HepG2 (cell line): ENCODE measurements around the gene TBC1D10B. TPM values are rescaled to one million over a fixed set of nuclear protein-coding genes. Genes with fewer than 3 reads are reported as not detected.

Source experiments
- ATAD3A ChIP-seq: sonication (generic); formaldehyde crosslinking; IDR thresholded peaks from 2 replicates; pipeline ENCODE4 v1.4.0; 2020; ENCODE audit warnings: missing genetic modification reagents
- ATM ChIP-seq: fragments of 450-650 bp; IDR thresholded peaks from 2 replicates; pipeline ENCODE4 v1.7.1; 2017; ENCODE audit warnings: mild to moderate bottlenecking, borderline replicate concordance
- CBFB ChIP-seq: sonication (generic); formaldehyde crosslinking; IDR thresholded peaks from 2 replicates; pipeline ENCODE4 v1.4.0; 2020; ENCODE audit warnings: missing genetic modification reagents
- EP300 ChIP-seq, 3 experiments: sonication (generic) in 1 of 3; formaldehyde crosslinking in 1 of 3; IDR thresholded peaks; 2 replicates each; pipeline versions ENCODE4 v1.5.1 to v1.6.1; 2011 to 2020; ENCODE audit warnings: low read depth in 2 of 3, low read length in 2 of 3, borderline replicate concordance in 1 of 3, improper control_type of control experiment in 1 of 3, mild to moderate bottlenecking in 1 of 3, missing genetic modification reagents in 1 of 3, moderate library complexity in 1 of 3
- ESRRA ChIP-seq: sonication (generic); formaldehyde crosslinking; IDR thresholded peaks from 2 replicates; pipeline ENCODE4 v1.5.1; 2020; ENCODE audit warnings: mild to moderate bottlenecking, low read depth, missing genetic modification reagents
- FOXA1 ChIP-seq, 2 experiments: fragments of 450-650 bp in 1 of 2; sonication (generic) in 1 of 2; formaldehyde crosslinking in 1 of 2; IDR thresholded peaks; 2 replicates each; pipeline versions ENCODE4 v1.4.0 to v1.6.1; 2016 to 2020; ENCODE audit warnings: missing genetic modification reagents in 1 of 2
- HDAC2 ChIP-seq: sonication (generic); formaldehyde crosslinking; IDR thresholded peaks from 2 replicates; pipeline ENCODE4 v1.4.0; 2020; ENCODE audit warnings: missing genetic modification reagents
- IRF9 ChIP-seq: sonication (generic); formaldehyde crosslinking; IDR thresholded peaks from 2 replicates; pipeline ENCODE4 v1.8.0; 2022; ENCODE audit warnings: missing genetic modification reagents, mild to moderate bottlenecking, borderline replicate concordance
- NBN ChIP-seq: fragments of 450-650 bp; conservative IDR thresholded peaks from 2 replicates; pipeline ENCODE4 v1.6.1; 2017
- NR2F6 ChIP-seq, 2 experiments: IDR thresholded peaks; 2 replicates each; pipeline ENCODE4 v1.6.1; 2016; ENCODE audit warnings: antibody characterized with exemption in 1 of 2, mild to moderate bottlenecking in 1 of 2
- PHF21A ChIP-seq: sonication (generic); formaldehyde crosslinking; IDR thresholded peaks from 2 replicates; pipeline ENCODE4 v1.5.0; 2020; ENCODE audit warnings: mild to moderate bottlenecking, missing genetic modification reagents
- PITX1 ChIP-seq: sonication (generic); formaldehyde crosslinking; IDR thresholded peaks from 2 replicates; pipeline ENCODE4 v1.5.1; 2020; ENCODE audit warnings: mild to moderate bottlenecking, missing genetic modification reagents
- RBFOX2 ChIP-seq: fragments of 200-400 bp; formaldehyde crosslinking; IDR thresholded peaks from 2 replicates; pipeline ENCODE4 v1.6.1; 2017; ENCODE audit warnings: low read depth, mild to moderate bottlenecking, low read length
- RORA ChIP-seq: sonication (generic); formaldehyde crosslinking; IDR thresholded peaks from 2 replicates; pipeline ENCODE4 v1.5.0; 2020; ENCODE audit warnings: mild to moderate bottlenecking, missing genetic modification reagents, moderate library complexity
- SIX1 ChIP-seq: sonication (generic); formaldehyde crosslinking; IDR thresholded peaks from 2 replicates; pipeline ENCODE4 v1.4.0; 2020; ENCODE audit warnings: missing genetic modification reagents, borderline replicate concordance
- TARDBP ChIP-seq: sonication (generic); formaldehyde crosslinking; IDR thresholded peaks from 2 replicates; pipeline ENCODE4 v1.8.0; 2022; ENCODE audit warnings: mild to moderate bottlenecking, missing genetic modification reagents
- TCF7 ChIP-seq: sonication (generic); IDR thresholded peaks from 2 replicates; pipeline ENCODE4 v1.6.1; 2016; ENCODE audit warnings: antibody characterized with exemption, low read depth
- TRAFD1 ChIP-seq: sonication (generic); formaldehyde crosslinking; IDR thresholded peaks from 2 replicates; pipeline ENCODE4 v1.5.1; 2020; ENCODE audit warnings: missing genetic modification reagents, mild to moderate bottlenecking, borderline replicate concordance
- USF2 ChIP-seq, 2 experiments: sonication (generic) in 1 of 2; formaldehyde crosslinking in 1 of 2; IDR thresholded peaks; 2 replicates each; pipeline versions ENCODE4 v1.5.1 to v1.6.1; 2011 to 2020; ENCODE audit warnings: borderline replicate concordance in 1 of 2, low read depth in 1 of 2, low read length in 1 of 2, mild to moderate bottlenecking in 1 of 2, missing genetic modification reagents in 1 of 2, moderate library complexity in 1 of 2
- ZNF101 ChIP-seq: sonication (generic); formaldehyde crosslinking; IDR thresholded peaks from 2 replicates; pipeline ENCODE4 v1.4.0; 2020; ENCODE audit warnings: mild to moderate bottlenecking, low read depth, missing genetic modification reagents, borderline replicate concordance
- ZNF337 ChIP-seq: sonication (generic); formaldehyde crosslinking; IDR thresholded peaks from 2 replicates; pipeline ENCODE4 v1.5.1; 2020; ENCODE audit warnings: missing genetic modification reagents, low read depth, mild to moderate bottlenecking, borderline replicate concordance
- ZNF468 ChIP-seq: sonication (generic); formaldehyde crosslinking; IDR thresholded peaks from 2 replicates; pipeline ENCODE4 v1.8.0; 2022; ENCODE audit warnings: mild to moderate bottlenecking, moderate library complexity, missing genetic modification reagents
- ZNF619 ChIP-seq: sonication (generic); formaldehyde crosslinking; IDR thresholded peaks from 2 replicates; pipeline ENCODE4 v1.4.0; 2020; ENCODE audit warnings: mild to moderate bottlenecking, missing genetic modification reagents
- ZNF773 ChIP-seq: sonication (generic); formaldehyde crosslinking; IDR thresholded peaks from 2 replicates; pipeline ENCODE4 v1.4.0; 2020; ENCODE audit warnings: missing genetic modification reagents, borderline replicate concordance
- polyA plus RNA-seq, 8 experiments: library from polyadenylated mRNA; depleted of rRNA in 3 of 8; stranded (reverse) in 7 of 8; unstranded in 1 of 8; fragments of >200 nt; fragmentation: Illumina TruSeq in 4 of 8; extraction: Trizol in 4 of 8; gene quantifications; 2 replicates each; pipeline versions ENCODE4 v1.2.1 to v1.2.3, GENCODE V29; 2011 to 2016; ENCODE audit warnings: low read depth in 4 of 8, missing spikeins in 1 of 8, mixed read lengths in 1 of 8; ENCODE audit not compliant: insufficient read depth in 1 of 8
- total RNA-seq, 5 experiments: library from RNA; depleted of rRNA; stranded (reverse); fragments of >200 nt; fragmentation: Illumina TruSeq; extraction: Trizol; gene quantifications; 2 replicates each; pipeline ENCODE4 v1.2.3, GENCODE V29; 2016; ENCODE audit warnings: low read depth in 1 of 5

The TBC1D10B gene
- total and polyA plus RNA-seq, 2 of the 13 experiments (the other 11 are each of a cell fraction or from before 2014, with no cell fraction given) = 15.7 to 24.8 TPM

GRCh38 chr16:30335598-30336474 is 34.5 kb downstream of the TBC1D10B start (continued):
- no peak for TF ChIP-seq USF2 (IDR thresholded peaks at IDR 0.05; ENCODE audit: low read depth, low read length)
- peak; percentile 39; the same call in 1 of the 2 replicates for TF ChIP-seq USF2 (CRISPR knock-in tag; IDR thresholded peaks at IDR 0.05; ENCODE audit: borderline replicate concordance)
- peak; percentile 89; the same call in 1 of the 2 replicates for TF ChIP-seq HDAC2 (CRISPR knock-in tag)
- TF ChIP-seq ZNF468 (CRISPR knock-in tag) = no peak
- TF ChIP-seq PITX1 (CRISPR knock-in tag) = peak; percentile 96
- TF ChIP-seq ESRRA = no peak
- TF ChIP-seq ZNF337 (CRISPR knock-in tag) = peak; percentile 85; the same call in 1 of the 2 replicates
- TF ChIP-seq TARDBP (CRISPR knock-in tag) = peak; percentile 85; the same call in 1 of the 2 replicates
- no peak for TF ChIP-seq ZNF619 (CRISPR knock-in tag)
- TF ChIP-seq RBFOX2 = peak; percentile 18; the same call in 1 of the 2 replicates
- TF ChIP-seq NBN = no peak
- no peak for TF ChIP-seq ZNF773 (CRISPR knock-in tag)
- peak; percentile 79 for TF ChIP-seq TCF7
- 0 out of 2 replicates have a peak, but pooled peaks have one; percentile 15 for TF ChIP-seq IRF9 (CRISPR knock-in tag)
- peak; percentile 71 to 73; a peak in 3 of 4 replicates for TF ChIP-seq EP300 (IDR thresholded peaks at IDR 0.05; ENCODE audit: low read depth in 2 of 2, low read length in 2 of 2)
- peak; percentile 48; the same call in 1 of the 2 replicates for TF ChIP-seq EP300 (CRISPR knock-in tag; IDR thresholded peaks at IDR 0.05; ENCODE audit: borderline replicate concordance)
- peak; percentile 96 for TF ChIP-seq PHF21A
- TF ChIP-seq ZNF101 (CRISPR knock-in tag) = no peak
- no peak for TF ChIP-seq SIX1 (CRISPR knock-in tag)
- TF ChIP-seq ATAD3A (CRISPR knock-in tag) = no peak
- no peak for TF ChIP-seq RORA (CRISPR knock-in tag)
- TF ChIP-seq CBFB (CRISPR knock-in tag) = peak; percentile 73; the same call in 1 of the 2 replicates
- TF ChIP-seq NR2F6 (IDR thresholded peaks at IDR 0.05) = peak; percentile 88
- TF ChIP-seq NR2F6 (CRISPR knock-in tag; IDR thresholded peaks at IDR 0.05) = peak; percentile 90
- TF ChIP-seq TRAFD1 = 0 out of 2 replicates have a peak, but pooled peaks have one; percentile 36
- TF ChIP-seq ATM = no peak
- TF ChIP-seq FOXA1 (IDR thresholded peaks at IDR 0.05) = no peak
- peak; percentile 3; the same call in 1 of the 2 replicates for TF ChIP-seq FOXA1 (CRISPR knock-in tag; IDR thresholded peaks at IDR 0.05)
